GM18868 (cell line): ENCODE data around the gene IKZF1.

Source experiments
- ATAC-seq: cut with Tn5 transposase; IDR thresholded peaks from one replicate; pipeline ENCODE4 v1.9.1; 2021; ENCODE audit warnings: mild to moderate bottlenecking, moderate library complexity; ENCODE audit not compliant: unreplicated experiment

The IKZF1 gene

GRCh38 chr7:50367570-50367969, 63.1 kb downstream of the IKZF1 start:
- ATAC-seq, result no peak

GRCh38 chr7:50368366-50368765, 63.9 kb downstream of the IKZF1 start:
- ATAC-seq, result peak; percentile 36

GRCh38 chr7:50369143-50370026, 64.9 kb downstream of the IKZF1 start:
- ATAC-seq, result no peak

GRCh38 chr7:50370884-50371283, 66.4 kb downstream of the IKZF1 start:
- ATAC-seq, result no peak

- ATAC-seq, result no peak
These were observed 67.1 kb downstream of the IKZF1 start for GRCh38 chr7:50371551-50372021.

GRCh38 chr7:50372923-50373322, 68.4 kb downstream of the IKZF1 start:
- no peak for ATAC-seq

DNA sequence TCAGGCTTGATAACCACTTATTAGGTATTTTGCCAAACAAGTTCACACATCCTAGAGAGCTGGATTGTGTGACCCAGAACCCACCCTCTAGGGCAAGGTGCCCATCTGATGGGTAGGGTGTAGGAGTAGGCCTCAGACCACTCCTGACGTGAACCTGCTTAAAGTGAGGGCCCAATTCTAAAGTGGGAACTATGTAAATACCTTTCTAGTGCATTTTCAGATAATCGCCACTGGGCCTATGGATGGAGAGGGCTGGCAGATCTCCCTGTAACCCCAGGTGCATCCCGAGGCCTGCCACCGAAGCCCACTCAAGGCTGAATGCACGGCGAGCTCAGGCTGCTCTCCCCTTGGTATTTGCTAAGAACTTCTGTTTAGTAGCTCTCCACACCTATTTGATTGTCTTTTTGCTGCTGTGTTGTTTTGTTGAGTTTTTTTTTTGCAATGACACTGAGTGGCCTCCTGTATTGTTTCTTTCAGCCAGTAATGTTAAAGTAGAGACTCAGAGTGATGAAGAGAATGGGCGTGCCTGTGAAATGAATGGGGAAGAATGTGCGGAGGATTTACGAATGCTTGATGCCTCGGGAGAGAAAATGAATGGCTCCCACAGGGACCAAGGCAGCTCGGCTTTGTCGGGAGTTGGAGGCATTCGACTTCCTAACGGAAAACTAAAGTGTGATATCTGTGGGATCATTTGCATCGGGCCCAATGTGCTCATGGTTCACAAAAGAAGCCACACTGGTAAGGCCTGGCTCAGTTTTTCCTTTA, 71.7 kb downstream of the IKZF1 start:
- ATAC-seq, result no peak

DNA sequence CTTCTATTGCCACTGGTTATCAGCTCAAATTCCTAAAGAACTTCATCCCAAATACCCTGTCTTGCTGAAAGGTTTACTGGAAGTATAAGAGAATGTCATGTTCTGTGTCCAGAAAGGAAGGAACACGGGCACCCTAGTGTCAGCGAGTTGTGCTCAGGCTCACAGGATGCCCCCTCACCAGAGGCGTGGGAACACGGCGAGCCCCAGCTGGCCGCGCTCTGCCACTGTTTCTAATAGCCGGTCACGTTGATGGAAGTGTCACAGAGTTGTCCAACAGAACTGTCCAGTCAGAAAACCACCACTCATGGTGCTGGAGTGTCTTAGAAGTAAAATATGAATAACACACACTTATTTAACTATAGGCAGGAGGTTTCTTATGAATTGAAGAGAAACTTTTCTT, 72.8 kb downstream of the IKZF1 start:
- no peak for ATAC-seq

DNA sequence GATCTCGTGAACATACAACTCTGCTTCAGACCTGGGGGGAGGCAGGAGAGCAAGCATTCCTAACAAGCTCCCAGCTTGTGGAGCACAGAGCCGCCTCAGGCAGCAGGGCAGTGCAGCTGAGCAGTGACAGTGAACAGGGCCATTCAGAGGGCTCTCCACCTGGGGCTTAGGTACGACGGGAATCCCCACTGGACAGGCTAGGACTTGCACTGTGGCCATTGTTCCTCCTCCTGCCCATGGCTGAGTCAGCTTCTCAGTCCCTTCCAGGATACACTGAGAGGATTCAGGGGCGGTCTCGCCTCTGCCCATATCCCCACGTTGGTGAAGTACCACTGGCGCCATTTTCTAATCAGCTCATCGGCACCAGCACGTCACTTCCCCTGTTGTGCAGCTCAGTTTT, 74.6 kb downstream of the IKZF1 start:
- no peak for ATAC-seq

DNA sequence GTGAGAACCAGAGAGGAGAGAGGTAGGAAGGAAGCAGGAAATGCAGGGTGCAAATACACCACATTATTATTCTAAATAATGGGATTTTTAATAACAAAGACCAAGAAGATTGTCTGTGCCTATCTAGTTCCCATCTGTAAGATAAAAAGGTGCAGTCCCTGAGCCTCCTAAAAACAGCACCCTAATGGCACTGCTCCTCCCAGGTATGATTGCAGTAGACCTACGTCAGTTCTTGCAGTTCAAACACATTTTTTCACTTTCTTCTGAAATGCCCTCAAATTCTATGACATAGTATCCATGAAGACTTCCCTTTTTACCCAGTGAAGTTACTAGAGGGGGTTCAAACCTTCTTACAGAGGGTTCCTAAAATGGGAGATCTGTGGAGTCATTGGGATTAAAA, 75.0 kb downstream of the IKZF1 start:
- no peak for ATAC-seq

GRCh38 chr7:50382455-50382854, 77.9 kb downstream of the IKZF1 start:
- no peak for ATAC-seq

DNA sequence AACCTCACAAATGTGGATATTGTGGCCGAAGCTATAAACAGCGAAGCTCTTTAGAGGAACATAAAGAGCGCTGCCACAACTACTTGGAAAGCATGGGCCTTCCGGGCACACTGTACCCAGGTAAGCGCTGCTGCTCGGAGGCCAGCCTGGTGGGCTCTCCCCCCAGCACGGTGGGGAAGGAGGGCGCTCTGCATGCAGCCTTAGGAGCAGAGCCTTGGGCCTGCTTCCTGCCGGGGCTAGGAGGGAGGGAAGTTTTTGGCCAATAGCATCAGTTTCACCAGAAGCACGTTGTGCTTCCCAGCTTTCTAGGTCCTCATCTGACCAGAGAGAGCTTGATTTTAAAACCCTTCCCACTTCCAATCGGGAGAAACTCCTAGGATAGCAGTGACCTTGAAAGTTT, 82.8 kb downstream of the IKZF1 start:
- no peak for ATAC-seq

- ATAC-seq, result no peak
These were observed 85.4 kb downstream of the IKZF1 start for GRCh38 chr7:50389961-50390360.

DNA sequence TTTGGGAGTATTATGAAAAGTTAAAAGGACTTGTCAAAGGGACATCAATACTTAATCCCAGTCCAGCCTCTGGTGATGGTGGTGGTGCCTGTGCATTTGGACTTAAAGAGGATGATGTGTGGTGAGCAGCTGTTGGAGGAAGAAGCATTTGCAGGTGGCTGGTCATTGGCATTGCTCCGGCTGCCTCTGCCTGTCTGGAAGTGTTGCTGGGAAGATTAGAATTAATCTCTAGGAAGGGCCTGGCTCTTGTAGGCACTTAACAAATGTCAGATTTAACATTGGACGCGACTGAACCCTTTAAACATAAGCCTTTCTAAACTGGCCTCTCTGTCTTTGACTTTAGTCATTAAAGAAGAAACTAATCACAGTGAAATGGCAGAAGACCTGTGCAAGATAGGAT, 86.9 kb downstream of the IKZF1 start:
- no peak for ATAC-seq

DNA sequence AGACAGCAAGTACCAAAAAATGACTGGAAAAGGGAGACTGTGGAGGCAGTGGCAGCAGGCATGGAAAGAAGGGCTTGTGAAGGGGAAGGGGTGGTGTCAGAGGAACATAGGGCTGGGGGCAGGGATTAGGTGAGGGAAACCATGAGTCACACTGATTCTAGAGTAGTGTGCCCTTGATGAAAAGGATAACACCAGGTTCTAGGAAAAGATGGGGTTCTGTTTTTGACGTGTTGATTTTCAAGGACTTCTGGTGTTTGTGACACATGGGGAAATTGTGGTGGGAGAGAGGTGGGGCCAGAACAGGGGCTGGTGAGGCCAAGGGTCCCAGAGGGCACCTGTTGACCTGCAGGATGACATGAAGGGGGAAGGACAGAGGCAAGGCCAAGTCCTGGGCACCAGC, 88.6 kb downstream of the IKZF1 start:
- ATAC-seq, result no peak

DNA sequence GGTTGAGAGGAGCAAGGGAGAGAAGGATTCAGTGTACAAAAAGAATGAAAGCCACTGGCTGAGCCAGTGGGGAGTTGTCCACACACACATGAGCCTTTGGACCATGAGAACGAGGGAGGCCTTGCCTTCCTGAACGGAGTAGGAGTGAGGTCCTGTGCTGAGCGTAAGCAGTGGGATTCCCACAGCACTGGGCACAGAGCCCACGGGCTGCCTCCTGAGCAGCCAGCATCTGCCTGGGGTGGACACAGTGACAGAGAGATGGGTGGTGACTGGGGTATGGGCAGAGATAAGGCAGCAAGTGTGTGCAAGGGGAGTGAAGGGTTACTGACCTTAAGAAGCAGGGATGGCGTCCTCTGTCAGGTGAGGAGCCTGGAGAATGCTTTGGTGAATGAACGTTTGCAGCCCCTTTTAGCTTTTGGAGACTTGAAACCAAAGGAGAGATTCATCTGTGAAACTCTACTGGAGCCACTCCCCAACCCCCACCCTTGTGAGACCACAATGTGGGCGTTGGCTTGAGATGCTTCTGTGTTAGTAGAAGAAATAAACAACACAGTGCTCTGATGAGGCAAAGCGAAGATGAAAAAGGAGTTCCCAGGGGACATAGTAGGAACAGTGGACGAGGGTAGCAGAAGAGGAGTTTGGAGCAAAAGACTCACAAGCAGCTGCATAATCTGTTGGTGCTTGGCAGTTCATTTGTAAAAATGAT, 89.2 kb downstream of the IKZF1 start:
- peak; percentile 42 for ATAC-seq

- no peak for ATAC-seq
These were observed 89.8 kb downstream of the IKZF1 start for GRCh38 chr7:50394315-50394714.

DNA sequence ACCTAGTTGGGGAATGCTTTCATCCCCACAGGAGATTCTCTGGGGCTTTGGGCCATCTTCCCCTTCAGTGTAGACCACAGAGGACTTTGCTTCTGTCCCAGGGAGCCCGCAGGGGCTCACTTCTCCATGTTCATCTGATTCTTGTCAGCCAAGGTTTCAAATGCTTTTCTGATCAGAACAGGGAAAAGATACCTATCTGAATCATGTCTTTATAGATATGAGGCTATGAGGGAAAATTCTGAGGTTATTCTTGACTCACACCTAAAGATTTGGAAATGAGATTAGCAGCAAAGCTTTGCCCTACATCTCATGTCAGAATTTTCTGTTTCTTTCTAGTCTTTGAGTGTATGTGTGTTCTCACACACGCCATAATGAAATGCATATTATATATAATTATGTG, 92.3 kb downstream of the IKZF1 start:
- ATAC-seq, result peak; percentile 22

DNA sequence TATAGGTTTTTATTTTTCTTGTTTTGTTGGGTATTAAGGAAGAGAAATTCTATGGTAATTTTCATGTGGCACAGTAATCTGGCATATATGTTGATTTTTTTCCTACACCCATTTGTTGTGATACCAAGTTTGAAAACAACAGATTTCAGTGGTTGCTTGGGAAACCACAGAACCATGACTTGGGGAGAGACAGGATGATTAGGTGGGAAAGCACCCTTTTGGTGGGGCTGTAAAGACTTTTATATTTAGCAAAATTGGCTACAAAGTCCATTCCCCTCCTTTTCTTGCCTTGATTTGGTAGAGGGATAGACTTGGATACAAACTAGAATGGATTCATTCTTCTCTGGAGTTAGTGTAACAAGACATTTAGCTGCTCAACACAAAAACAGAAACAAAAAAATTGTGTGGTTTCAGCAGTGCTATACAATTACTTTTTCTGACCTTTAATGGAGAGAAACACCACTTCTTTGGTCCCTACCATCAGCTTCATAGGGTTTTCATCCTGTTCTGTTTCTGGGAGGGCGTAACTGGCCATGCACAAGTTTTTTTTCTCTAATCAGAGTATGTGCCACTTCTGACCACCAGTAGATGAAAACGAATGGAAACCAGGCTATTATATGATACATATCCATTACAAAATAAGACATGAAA, 92.9 kb downstream of the IKZF1 start:
- peak; percentile 74 for ATAC-seq

DNA sequence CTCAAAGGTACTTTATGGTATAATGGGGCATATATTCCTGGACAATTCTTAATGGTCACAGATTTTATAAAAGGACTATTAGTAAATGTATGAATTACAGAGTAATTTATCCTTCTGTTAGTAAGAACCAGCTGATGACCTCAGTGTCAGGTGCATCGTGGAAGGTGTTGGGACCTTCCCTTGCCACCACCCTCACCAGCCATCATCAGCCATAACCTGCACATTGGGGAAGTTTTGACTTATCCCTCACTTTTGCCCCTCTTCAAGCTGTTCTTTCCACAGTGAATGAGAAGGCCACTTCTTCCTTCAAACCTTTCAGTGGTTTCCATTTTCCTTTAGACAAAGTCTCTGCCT, 93.4 kb downstream of the IKZF1 start:
- ATAC-seq, result no peak

DNA sequence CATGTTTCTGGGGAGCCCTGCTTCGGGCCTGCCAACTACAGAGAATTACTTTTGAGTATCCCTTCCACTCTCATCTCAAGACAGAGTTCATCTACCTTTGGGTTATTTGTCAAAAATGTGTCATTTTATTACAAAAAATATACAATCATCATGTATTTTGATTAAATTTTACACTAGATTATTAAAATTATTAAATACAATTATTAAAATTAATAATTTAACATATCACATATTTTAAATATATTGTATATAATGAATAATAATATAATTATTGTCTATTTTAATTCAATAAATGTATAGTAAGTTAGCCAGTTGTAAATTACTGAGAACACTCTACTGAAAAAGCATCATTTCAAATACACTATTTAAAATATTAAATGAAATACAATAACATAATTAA, 94.7 kb downstream of the IKZF1 start:
- no peak for ATAC-seq
